PC-9 (cell line): Measurements from ENCODE around the gene SFMBT2. TPM values are rescaled to one million over a fixed set of nuclear protein-coding genes. Genes with fewer than 3 reads are reported as not detected.

Experiments
- BruUV-seq: library from RNA; stranded (reverse); fragments of 400-500 nt; replicated peaks from 2 replicates; lab custom pipeline; 2021; lab: Mats Ljungman, UMichigan
- CTCF ChIA-PET: fragments of 300-600 bp; sonication (Branson Sonifier 250); formaldehyde crosslinking; loops from one replicate; lab custom pipeline; 2022; ENCODE audit warnings: antibody characterized with exemption; lab: Charles Lee
- POLR2A ChIA-PET: fragments of 300-600 bp; sonication (Branson Sonifier 250); formaldehyde crosslinking; loops from one replicate; lab custom pipeline; 2022; ENCODE audit warnings: antibody characterized with exemption; ENCODE audit not compliant: unreplicated experiment; lab: Charles Lee
- DNase-seq, 2 experiments: peaks; one replicate each; pipeline versions ENCODE4 v3.0.0 to v3.0.0-alpha.2; 2015 to 2022; ENCODE audit warnings: mixed read lengths in 1 of 2
- H2AFZ ChIP-seq: fragments of 200-600 bp; sonication (generic); 2 replicates; pipeline ENCODE4 v1.8.1; 2017; ENCODE audit warnings: antibody characterized with exemption
- H3F3A ChIP-seq: fragments of 200-600 bp; sonication (generic); 2 replicates; pipeline ENCODE4 v1.8.1; 2017; ENCODE audit warnings: antibody characterized with exemption, mild to moderate bottlenecking, low read depth; ENCODE audit not compliant: insufficient read depth
- H3K27ac ChIP-seq: fragments of 200-600 bp; sonication (generic); 2 replicates; pipeline ENCODE4 v1.6.1; 2016; ENCODE audit warnings: mixed run types
- H3K27me3 ChIP-seq: fragments of 200-600 bp; sonication (generic); 2 replicates; pipeline ENCODE4 v1.6.1; 2016; ENCODE audit warnings: low read depth, mixed run types; ENCODE audit not compliant: insufficient read depth
- H3K36me3 ChIP-seq: fragments of 200-600 bp; sonication (generic); 2 replicates; pipeline ENCODE4 v1.6.1; 2016; ENCODE audit warnings: low read depth, mixed run types
- H3K4me1 ChIP-seq: fragments of 200-600 bp; sonication (generic); replicated peaks from 2 replicates; pipeline ENCODE4 v1.6.1; 2016; ENCODE audit warnings: mixed run types; ENCODE audit not compliant: insufficient read depth
- H3K4me2 ChIP-seq: fragments of 200-600 bp; sonication (generic); 2 replicates; pipeline ENCODE4 v1.6.1; 2017; ENCODE audit warnings: mixed run types
- H3K4me3 ChIP-seq: fragments of 200-600 bp; sonication (generic); 2 replicates; pipeline ENCODE4 v1.6.1; 2016; ENCODE audit warnings: mixed run types
- H3K79me2 ChIP-seq: fragments of 200-600 bp; sonication (generic); 2 replicates; pipeline ENCODE4 v1.6.1; 2017; ENCODE audit warnings: low read depth, mixed run types
- H3K9me2 ChIP-seq: fragments of 200-600 bp; sonication (generic); 2 replicates; pipeline ENCODE4 v1.8.1; 2017; ENCODE audit warnings: mild to moderate bottlenecking; ENCODE audit not compliant: insufficient read depth
- H3K9me3 ChIP-seq: fragments of 200-600 bp; sonication (generic); 2 replicates; pipeline ENCODE4 v1.8.1; 2016; ENCODE audit warnings: low read depth; ENCODE audit not compliant: insufficient read depth
- H4K20me1 ChIP-seq: fragments of 200-600 bp; sonication (generic); 2 replicates; pipeline ENCODE4 v1.8.1; 2017; ENCODE audit not compliant: insufficient read depth
- CTCF ChIP-seq: fragments of 200-600 bp; sonication (generic); conservative IDR thresholded peaks from 2 replicates; pipeline ENCODE4 v1.6.1; 2017; ENCODE audit warnings: mixed run types, antibody characterized with exemption, mild to moderate bottlenecking, moderate library complexity
- EZH2 ChIP-seq: fragments of 200-600 bp; sonication (generic); IDR thresholded peaks from 2 replicates; pipeline ENCODE4 v1.8.0; 2017; ENCODE audit warnings: antibody characterized with exemption, low read depth
- intact Hi-C: fragments of 100-400 bp; cut with micrococcal nuclease; formaldehyde crosslinking; loops from one replicate; pipeline ENCODE4 v1.10.0; 2022; ENCODE audit not compliant: unreplicated experiment
- total RNA-seq: library from RNA; stranded (reverse); gene quantifications from 2 replicates; pipeline ENCODE4 v1.2.3, GENCODE V29; 2021

SFMBT2 gene
- total RNA-seq, 1 experiment from 2014 or later: 0.07 TPM

DNA sequence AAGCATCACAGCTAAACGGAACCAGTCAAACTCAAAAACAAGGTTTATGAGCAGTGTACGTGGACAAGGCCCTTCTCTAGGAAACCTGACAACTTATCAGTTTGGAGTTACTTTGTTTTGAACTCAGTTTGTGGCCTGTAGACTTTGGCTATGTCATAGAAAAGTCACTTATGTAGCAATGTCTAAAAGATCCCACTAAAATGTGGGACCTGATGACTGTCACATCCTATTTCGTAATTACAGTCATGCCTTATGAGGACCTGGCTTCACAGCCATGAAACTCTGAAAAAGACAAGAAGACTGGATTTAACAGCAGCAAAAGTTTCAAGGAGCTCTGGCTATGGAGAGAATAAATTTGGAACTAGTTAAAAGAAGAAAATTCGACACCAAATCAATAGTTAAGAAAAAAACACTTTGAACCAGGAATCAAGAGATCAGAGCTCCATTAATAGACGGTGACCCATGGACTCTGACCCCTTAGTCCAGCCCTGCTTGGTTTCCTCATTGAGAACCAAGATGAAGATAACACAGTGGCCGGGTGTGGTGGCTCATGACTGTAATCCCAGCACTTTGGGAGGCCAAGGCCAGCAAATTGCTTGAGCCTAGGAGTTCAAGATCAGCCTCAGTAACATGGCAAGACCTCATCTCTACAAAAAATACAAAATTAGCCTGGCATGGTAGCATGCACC, 204.3 kb downstream of the SFMBT2 start:
- peaks cover 51% of the 10 kb centered on the region for H3K27me3 ChIP-seq
- H3K27ac ChIP-seq: no peak overlapping the region
- H3K36me3 ChIP-seq: no peaks in the 10 kb centered on the region
- intact Hi-C loops: no loop called here
- H4K20me1 ChIP-seq: no peaks in the 10 kb centered on the region
- H3K4me2 ChIP-seq: no peak overlapping the region
- no peaks in the 10 kb centered on the region for H3F3A ChIP-seq
- ChIA-PET POLR2A (no interaction called here), CTCF (no interaction called here)
- H3K79me2 ChIP-seq: no peaks in the 10 kb centered on the region
- H3K4me1 ChIP-seq: no peaks in the 10 kb centered on the region
- no peaks in the 10 kb centered on the region for H3K9me3 ChIP-seq
- H3K9me2 ChIP-seq: no peaks in the 10 kb centered on the region
- BruUV-seq: no TSS peak
- H3K4me3 ChIP-seq: no peak overlapping the region
- no peak overlapping the region for H2AFZ ChIP-seq
- DNase-seq: no peak
- no peak for TF ChIP-seq EZH2
- no peak for TF ChIP-seq CTCF

GRCh38 chr10:7205656-7206055, 205.2 kb downstream of the SFMBT2 start:
- H3K9me2 ChIP-seq: no peaks in the 10 kb centered on the region
- no peak overlapping the region for H3K27ac ChIP-seq
- no peak for DNase-seq
- no peaks in the 10 kb centered on the region for H3K79me2 ChIP-seq
- H3K4me3 ChIP-seq: no peak overlapping the region
- H3K9me3 ChIP-seq: no peaks in the 10 kb centered on the region
- POLR2A ChIA-PET: no interaction called here
- H4K20me1 ChIP-seq: no peaks in the 10 kb centered on the region
- CTCF ChIA-PET: no interaction called here
- peaks cover 46% of the 10 kb centered on the region for H3K27me3 ChIP-seq
- no peaks in the 10 kb centered on the region for H3F3A ChIP-seq
- H3K4me2 ChIP-seq: no peak overlapping the region
- H2AFZ ChIP-seq: no peak overlapping the region
- TF ChIP-seq CTCF: no peak
- TF ChIP-seq EZH2: no peak
- H3K36me3 ChIP-seq: no peaks in the 10 kb centered on the region
- H3K4me1 ChIP-seq: no peaks in the 10 kb centered on the region
- intact Hi-C loops: no loop called here
- no TSS peak for BruUV-seq

GRCh38 chr10:7202793-7203355, 208.0 kb downstream of the SFMBT2 start:
- peaks cover 32% of the 10 kb centered on the region; the same call in 1 of the 2 replicates for H3K27me3 ChIP-seq
- H2AFZ ChIP-seq: no peak overlapping the region
- no peaks in the 10 kb centered on the region for H3K9me3 ChIP-seq
- H3K9me2 ChIP-seq: no peaks in the 10 kb centered on the region
- H3K79me2 ChIP-seq: no peaks in the 10 kb centered on the region
- BruUV-seq: no TSS peak
- DNase-seq: no peak
- ChIA-PET CTCF (no interaction called here), POLR2A (no interaction called here)
- H4K20me1 ChIP-seq: no peaks in the 10 kb centered on the region
- H3K4me1 ChIP-seq: no peaks in the 10 kb centered on the region
- intact Hi-C loops: no loop called here
- no peak overlapping the region for H3K4me3 ChIP-seq
- H3K27ac ChIP-seq: no peak overlapping the region
- H3K36me3 ChIP-seq: no peaks in the 10 kb centered on the region
- H3F3A ChIP-seq: no peaks in the 10 kb centered on the region
- no peak overlapping the region for H3K4me2 ChIP-seq
- TF ChIP-seq EZH2: no peak
- TF ChIP-seq CTCF: no peak
